ENCODE results near the gene DPRX. TPM values are rescaled to one million over a fixed set of nuclear protein-coding genes. Genes with fewer than 3 reads are reported as not detected.

DPRX gene
- total RNA-seq, 2 experiments from 2014 or later = not detected

- CTCF ChIA-PET (ENCODE audit: unreplicated experiment) = no interaction called here
- Histone ChIP-seq H4K20me1 (ENCODE audit: insufficient read depth, low read length) (no peaks in the 10 kb centered on the region), H3K9me2 (ENCODE audit: insufficient read depth, low read length) (no peaks in the 10 kb centered on the region), H3K9me3 (ENCODE audit: low read length) (no peaks in the 10 kb centered on the region), H3K4me2 (ENCODE audit: low read length) (no peak overlapping the region), H3K4me1 (ENCODE audit: insufficient read depth, low read length, poor library complexity, severe bottlenecking) (no peaks in the 10 kb centered on the region), H3K27ac (ENCODE audit: low read depth, low read length, poor library complexity, severe bottlenecking) (no peak overlapping the region), H3K4me3 (ENCODE audit: low read depth, low read length, poor library complexity, severe bottlenecking) (no peak overlapping the region), H3K79me2 (ENCODE audit: insufficient read depth, low read depth, low read length) (no peaks in the 10 kb centered on the region), H2AFZ (ENCODE audit: low read length) (no peak overlapping the region), H3K36me3 (ENCODE audit: insufficient read depth, low read length) (no peaks in the 10 kb centered on the region)
- intact Hi-C loops (cut with micrococcal nuclease; ENCODE audit: unreplicated experiment) = no loop called here
- BruUV-seq (replicated peaks) = no TSS peak
- POLR2A ChIA-PET = no interaction called here
- DNase-seq (ENCODE audit: low spot score) = no peak
- TF ChIP-seq CTCF (conservative IDR thresholded peaks at IDR 0.05; ENCODE audit: low read length) (no peak), EZH2phosphoT487 (IDR thresholded peaks at IDR 0.05; ENCODE audit: borderline replicate concordance, low read depth, low read length) (no peak)
Measured at GRCh38 chr19:53594811-53595509, 36.8 kb upstream of the DPRX start.

GRCh38 chr19:53595510-53595867 is 36.3 kb upstream of the DPRX start:
- no peaks in the 10 kb centered on the region for H3K4me1 ChIP-seq (ENCODE audit: insufficient read depth, low read length, poor library complexity, severe bottlenecking)
- TF ChIP-seq CTCF (conservative IDR thresholded peaks at IDR 0.05; ENCODE audit: low read length) = no peak
- TF ChIP-seq EZH2phosphoT487 (IDR thresholded peaks at IDR 0.05; ENCODE audit: borderline replicate concordance, low read depth, low read length) = no peak
- CTCF ChIA-PET (ENCODE audit: unreplicated experiment) = no interaction called here
- POLR2A ChIA-PET = no interaction called here
- no peak overlapping the region for H3K27ac ChIP-seq (ENCODE audit: low read depth, low read length, poor library complexity, severe bottlenecking)
- BruUV-seq (replicated peaks) = no TSS peak
- no peak overlapping the region for H2AFZ ChIP-seq (ENCODE audit: low read length)
- no peak overlapping the region for H3K4me2 ChIP-seq (ENCODE audit: low read length)
- H3K9me2 ChIP-seq (ENCODE audit: insufficient read depth, low read length) = no peaks in the 10 kb centered on the region
- H3K9me3 ChIP-seq (ENCODE audit: low read length) = no peaks in the 10 kb centered on the region
- no peaks in the 10 kb centered on the region for H4K20me1 ChIP-seq (ENCODE audit: insufficient read depth, low read length)
- H3K36me3 ChIP-seq (ENCODE audit: insufficient read depth, low read length) = no peaks in the 10 kb centered on the region
- H3K79me2 ChIP-seq (ENCODE audit: insufficient read depth, low read depth, low read length) = no peaks in the 10 kb centered on the region
- no peak for DNase-seq (ENCODE audit: low spot score)
- intact Hi-C loops (cut with micrococcal nuclease; ENCODE audit: unreplicated experiment) = no loop called here
- H3K4me3 ChIP-seq (ENCODE audit: low read depth, low read length, poor library complexity, severe bottlenecking) = no peak overlapping the region

GRCh38 chr19:53596056-53596455 is 35.7 kb upstream of the DPRX start:
- ChIA-PET CTCF (ENCODE audit: unreplicated experiment) (no interaction called here), POLR2A (no interaction called here)
- BruUV-seq (replicated peaks) = no TSS peak
- no peaks in the 10 kb centered on the region for H3K9me3 ChIP-seq (ENCODE audit: low read length)
- no peak for DNase-seq (ENCODE audit: low spot score)
- no peaks in the 10 kb centered on the region for H4K20me1 ChIP-seq (ENCODE audit: insufficient read depth, low read length)
- no peak overlapping the region for H3K27ac ChIP-seq (ENCODE audit: low read depth, low read length, poor library complexity, severe bottlenecking)
- no peaks in the 10 kb centered on the region for H3K36me3 ChIP-seq (ENCODE audit: insufficient read depth, low read length)
- H3K9me2 ChIP-seq (ENCODE audit: insufficient read depth, low read length) = no peaks in the 10 kb centered on the region
- intact Hi-C loops (cut with micrococcal nuclease; ENCODE audit: unreplicated experiment) = no loop called here
- H3K4me1 ChIP-seq (ENCODE audit: insufficient read depth, low read length, poor library complexity, severe bottlenecking) = no peaks in the 10 kb centered on the region
- H3K4me2 ChIP-seq (ENCODE audit: low read length) = no peak overlapping the region
- no peaks in the 10 kb centered on the region for H3K79me2 ChIP-seq (ENCODE audit: insufficient read depth, low read depth, low read length)
- no peak overlapping the region for H2AFZ ChIP-seq (ENCODE audit: low read length)
- no peak for TF ChIP-seq CTCF (conservative IDR thresholded peaks at IDR 0.05; ENCODE audit: low read length)
- no peak for TF ChIP-seq EZH2phosphoT487 (IDR thresholded peaks at IDR 0.05; ENCODE audit: borderline replicate concordance, low read depth, low read length)
- no peak overlapping the region for H3K4me3 ChIP-seq (ENCODE audit: low read depth, low read length, poor library complexity, severe bottlenecking)
